ENCODE measurements around the gene ISG15.

The ISG15 gene

DNA sequence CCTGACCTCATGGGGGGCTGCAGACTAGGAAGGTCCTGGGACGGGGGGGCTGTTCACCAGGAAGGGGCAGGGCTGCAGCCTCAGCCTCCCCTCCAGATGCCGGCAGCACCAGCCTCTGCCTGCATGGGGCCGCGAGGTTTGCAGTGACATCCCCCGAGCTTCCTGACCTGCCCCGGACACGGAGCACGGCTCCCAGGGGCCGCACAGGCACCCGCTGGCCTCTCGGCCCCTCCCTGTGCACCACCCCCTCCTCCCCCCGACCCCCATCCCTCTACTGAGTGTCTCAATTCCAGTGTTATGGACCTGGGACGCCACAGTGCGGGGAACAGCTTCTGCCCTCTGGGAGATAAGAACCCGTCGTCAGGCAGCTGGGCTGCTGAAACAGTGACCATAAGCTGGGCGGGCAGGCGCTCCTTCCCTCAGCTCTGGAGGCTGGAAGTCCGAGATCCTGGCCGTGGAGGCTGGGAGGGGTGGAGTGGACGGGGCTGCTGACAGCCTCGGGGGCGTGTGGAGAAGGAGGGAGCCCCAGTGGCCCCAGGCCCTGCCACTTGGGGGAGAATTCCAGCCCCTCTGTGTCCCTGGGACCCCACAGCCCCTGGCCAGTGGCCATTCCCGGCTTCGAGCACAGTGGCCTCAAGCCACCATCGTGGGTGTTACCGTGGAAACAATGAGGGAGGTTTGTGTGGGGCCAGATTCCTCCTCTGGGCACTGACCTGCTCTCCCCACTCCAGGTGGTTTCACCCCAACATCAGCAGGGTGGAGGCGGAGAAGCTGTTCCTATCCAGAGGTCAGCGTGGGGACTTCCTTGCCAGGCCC, 49.3 kb downstream of the ISG15 start:
- no peak for DNase-seq

DNA sequence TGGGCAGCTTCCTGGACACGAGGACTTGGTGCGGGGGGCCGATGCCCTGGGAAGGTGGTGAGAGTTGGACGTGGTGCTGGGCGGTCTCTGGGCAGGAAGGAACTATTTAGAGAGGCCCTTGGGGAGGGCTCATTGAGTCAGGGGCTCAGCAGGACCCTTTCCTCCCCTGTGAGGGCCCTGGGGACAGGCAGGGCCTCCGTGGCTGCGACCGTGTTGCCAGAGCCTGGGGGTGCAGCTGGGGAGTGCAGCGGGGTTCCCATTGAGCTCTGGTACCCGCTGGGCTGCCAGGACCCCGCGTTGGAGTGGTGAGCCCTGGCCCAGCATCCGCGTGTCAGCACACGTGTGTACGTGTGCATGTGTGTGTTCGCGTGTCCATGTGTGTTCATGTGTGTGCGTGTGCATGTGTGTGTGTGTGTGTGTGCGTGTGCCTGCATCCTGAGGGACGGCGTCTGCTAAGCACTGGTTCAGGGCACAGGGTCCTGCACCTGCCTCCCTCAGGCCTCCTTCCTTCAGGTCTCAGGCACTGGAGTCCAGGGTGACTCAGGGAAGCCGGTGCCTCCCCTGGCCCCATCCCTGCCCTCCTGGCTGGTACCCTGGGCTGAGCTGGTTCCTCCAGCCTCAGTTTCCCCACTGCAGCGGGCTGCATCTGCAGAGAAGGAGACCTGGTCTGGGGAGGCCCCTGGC, 50.1 kb downstream of the ISG15 start:
- no peak for DNase-seq

Data from stimulated activated CD4-positive, alpha-beta T cell treated with anti-CD3 and anti-CD28 coated beads, Interleukin-2, amount 100 ng/mL, for 24 hours (primary cell).